Measurements from ENCODE around the gene MYBPC3.

Gene MYBPC3

DNA sequence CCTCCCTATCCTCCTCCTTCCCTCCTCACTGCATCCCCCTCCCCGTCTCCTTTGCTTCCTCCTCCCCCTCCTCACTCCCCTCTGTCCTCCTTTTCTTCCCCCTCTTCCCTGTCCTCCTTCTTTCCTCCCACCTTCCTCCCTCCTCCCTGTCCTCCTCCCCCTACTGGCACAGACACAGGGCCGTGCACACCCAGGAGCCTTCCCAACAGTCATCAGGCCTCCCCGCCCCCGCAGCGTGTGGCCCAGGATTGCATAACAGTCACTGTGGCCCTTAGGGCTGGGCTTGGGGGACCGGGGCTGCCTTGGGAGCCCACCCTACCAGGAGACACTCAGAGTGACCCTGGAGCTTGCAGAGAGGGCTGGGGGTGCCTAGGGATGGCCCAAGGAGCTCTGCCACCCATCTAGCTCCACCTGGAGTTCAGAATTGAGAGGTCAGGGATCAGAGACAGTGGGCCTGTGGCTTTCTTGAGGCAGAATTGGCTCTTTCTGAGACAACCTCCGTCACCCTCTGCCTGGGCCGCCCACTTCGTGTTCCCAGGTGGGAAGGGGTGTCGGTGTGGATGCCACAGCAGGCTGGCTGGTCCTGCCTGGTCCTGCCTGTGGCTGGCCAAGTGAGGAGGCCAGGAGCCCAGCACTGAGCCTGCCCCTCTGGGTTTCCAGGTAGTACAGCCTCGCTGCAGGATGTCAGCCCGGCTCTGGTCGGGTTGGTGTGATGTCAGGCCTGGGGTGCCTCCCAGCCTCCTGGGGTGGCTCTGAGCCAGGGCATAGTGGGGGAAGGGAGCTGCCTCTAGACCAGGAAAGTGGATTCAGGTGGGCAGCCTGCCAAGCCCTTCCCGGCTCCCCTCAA is 24.2 kb upstream of the MYBPC3 start:
- TF ChIP-seq CEBPB (IDR thresholded peaks at IDR 0.05), result peak; percentile 71
- no peak for TF ChIP-seq RAD21 (IDR thresholded peaks at IDR 0.05; ENCODE audit: low read depth)
- TF ChIP-seq EGR1 (IDR thresholded peaks at IDR 0.05), result peak; percentile 26; the same call in 1 of the 2 replicates
- no peak for TF ChIP-seq ZBTB7A (IDR thresholded peaks at IDR 0.05; ENCODE audit: low read depth)
- no peak for TF ChIP-seq YY1 (IDR thresholded peaks at IDR 0.05; ENCODE audit: low read depth)

DNA sequence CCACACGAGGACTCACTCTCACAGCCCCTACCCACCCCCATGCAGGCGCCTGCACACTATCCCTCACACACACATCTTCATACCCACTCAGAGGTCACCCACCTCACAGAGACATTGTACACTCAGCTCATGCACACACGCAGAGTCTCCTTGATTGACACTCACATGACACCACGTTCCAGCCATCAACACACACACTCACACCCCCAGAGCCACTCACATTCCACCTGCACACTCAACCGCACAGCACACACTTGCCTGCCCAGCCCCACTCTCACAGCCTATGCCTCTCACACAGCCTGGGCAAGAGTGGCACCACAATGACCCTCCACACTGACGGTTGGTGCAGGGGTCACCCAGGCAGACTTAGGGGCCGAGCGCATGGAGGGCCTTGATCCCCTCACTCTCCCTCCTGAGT is 23.6 kb upstream of the MYBPC3 start:
- no peak for TF ChIP-seq YY1 (IDR thresholded peaks at IDR 0.05; ENCODE audit: low read depth)

DNA sequence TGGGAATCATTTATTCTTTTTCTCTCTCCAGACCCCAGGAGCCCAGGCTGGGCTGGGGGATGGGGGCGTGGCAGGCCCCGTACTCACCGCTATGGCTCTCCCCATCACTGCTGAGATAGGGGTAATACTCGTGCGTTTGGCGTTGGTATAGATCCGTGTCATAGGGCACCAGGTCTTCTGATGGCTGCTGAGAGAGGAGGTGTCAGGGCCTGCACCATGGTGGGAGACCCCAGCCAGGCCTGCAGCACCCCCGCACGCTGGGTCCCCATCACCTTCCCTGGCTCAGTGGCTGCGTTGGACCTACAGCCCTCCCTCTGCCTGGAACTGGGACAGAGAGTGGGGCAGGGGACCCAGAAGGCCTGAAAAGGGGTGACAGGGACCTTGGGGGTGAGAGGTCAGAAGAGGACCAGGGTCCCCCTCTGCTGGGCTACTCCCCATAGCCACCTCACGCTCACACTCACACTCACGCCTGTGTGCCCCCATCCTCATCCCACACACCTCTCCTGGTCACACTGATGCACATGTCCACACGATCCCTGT is 23.1 kb upstream of the MYBPC3 start:
- TF ChIP-seq EGR1 (IDR thresholded peaks at IDR 0.05) (no peak), CREB1 (IDR thresholded peaks at IDR 0.05; ENCODE audit: low read depth) (no peak), NFIC (IDR thresholded peaks at IDR 0.05) (no peak), TCF12 (IDR thresholded peaks at IDR 0.05; ENCODE audit: low read depth) (no peak), TEAD4 (IDR thresholded peaks at IDR 0.05) (no peak), YY1 (IDR thresholded peaks at IDR 0.05; ENCODE audit: low read depth) (no peak)
- TF ChIP-seq, protein P1, sequence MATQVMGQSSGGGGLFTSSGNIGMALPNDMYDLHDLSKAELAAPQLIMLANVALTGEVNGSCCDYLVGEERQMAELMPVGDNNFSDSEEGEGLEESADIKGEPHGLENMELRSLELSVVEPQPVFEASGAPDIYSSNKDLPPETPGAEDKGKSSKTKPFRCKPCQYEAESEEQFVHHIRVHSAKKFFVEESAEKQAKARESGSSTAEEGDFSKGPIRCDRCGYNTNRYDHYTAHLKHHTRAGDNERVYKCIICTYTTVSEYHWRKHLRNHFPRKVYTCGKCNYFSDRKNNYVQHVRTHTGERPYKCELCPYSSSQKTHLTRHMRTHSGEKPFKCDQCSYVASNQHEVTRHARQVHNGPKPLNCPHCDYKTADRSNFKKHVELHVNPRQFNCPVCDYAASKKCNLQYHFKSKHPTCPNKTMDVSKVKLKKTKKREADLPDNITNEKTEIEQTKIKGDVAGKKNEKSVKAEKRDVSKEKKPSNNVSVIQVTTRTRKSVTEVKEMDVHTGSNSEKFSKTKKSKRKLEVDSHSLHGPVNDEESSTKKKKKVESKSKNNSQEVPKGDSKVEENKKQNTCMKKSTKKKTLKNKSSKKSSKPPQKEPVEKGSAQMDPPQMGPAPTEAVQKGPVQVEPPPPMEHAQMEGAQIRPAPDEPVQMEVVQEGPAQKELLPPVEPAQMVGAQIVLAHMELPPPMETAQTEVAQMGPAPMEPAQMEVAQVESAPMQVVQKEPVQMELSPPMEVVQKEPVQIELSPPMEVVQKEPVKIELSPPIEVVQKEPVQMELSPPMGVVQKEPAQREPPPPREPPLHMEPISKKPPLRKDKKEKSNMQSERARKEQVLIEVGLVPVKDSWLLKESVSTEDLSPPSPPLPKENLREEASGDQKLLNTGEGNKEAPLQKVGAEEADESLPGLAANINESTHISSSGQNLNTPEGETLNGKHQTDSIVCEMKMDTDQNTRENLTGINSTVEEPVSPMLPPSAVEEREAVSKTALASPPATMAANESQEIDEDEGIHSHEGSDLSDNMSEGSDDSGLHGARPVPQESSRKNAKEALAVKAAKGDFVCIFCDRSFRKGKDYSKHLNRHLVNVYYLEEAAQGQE (IDR thresholded peaks at IDR 0.05; ENCODE audit: low read depth), result no peak

DNA sequence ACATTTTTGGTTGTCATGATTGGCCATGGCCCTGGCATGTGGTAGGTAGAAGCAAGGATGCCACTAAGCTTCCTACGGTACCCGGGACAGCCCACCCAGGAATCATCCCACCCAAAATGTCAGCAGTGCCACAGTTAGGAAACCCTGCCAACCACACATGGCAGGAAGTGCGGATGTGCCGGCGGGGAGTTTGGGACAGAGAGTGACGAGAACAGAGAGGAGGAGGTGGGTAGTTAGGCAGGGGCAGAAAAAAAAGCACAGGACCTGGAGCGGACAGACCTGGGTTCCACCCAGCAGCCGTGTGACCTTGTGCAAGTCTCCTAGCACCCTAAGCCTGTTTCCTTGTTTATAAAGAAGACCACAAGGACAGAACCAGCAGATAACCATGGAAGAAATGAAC is 22.5 kb upstream of the MYBPC3 start:
- TF ChIP-seq TAF1 (IDR thresholded peaks at IDR 0.05; ENCODE audit: low read depth) (no peak), EGR1 (IDR thresholded peaks at IDR 0.05) (no peak), NFIC (IDR thresholded peaks at IDR 0.05) (no peak), TEAD4 (IDR thresholded peaks at IDR 0.05) (no peak), CREB1 (IDR thresholded peaks at IDR 0.05; ENCODE audit: low read depth) (no peak), ZBTB7A (IDR thresholded peaks at IDR 0.05; ENCODE audit: low read depth) (no peak), RAD21 (IDR thresholded peaks at IDR 0.05; ENCODE audit: low read depth) (no peak), CEBPB (IDR thresholded peaks at IDR 0.05) (no peak), TCF12 (IDR thresholded peaks at IDR 0.05; ENCODE audit: low read depth) (no peak), EP300 (IDR thresholded peaks at IDR 0.05; ENCODE audit: borderline replicate concordance) (no peak), YY1 (IDR thresholded peaks at IDR 0.05; ENCODE audit: low read depth) (no peak), FOXM1 (IDR thresholded peaks at IDR 0.05; ENCODE audit: borderline replicate concordance, low read depth) (no peak)
- TF ChIP-seq, protein P2, sequence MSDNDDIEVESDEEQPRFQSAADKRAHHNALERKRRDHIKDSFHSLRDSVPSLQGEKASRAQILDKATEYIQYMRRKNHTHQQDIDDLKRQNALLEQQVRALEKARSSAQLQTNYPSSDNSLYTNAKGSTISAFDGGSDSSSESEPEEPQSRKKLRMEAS (IDR thresholded peaks at IDR 0.05), result no peak
- TF ChIP-seq, protein P3, sequence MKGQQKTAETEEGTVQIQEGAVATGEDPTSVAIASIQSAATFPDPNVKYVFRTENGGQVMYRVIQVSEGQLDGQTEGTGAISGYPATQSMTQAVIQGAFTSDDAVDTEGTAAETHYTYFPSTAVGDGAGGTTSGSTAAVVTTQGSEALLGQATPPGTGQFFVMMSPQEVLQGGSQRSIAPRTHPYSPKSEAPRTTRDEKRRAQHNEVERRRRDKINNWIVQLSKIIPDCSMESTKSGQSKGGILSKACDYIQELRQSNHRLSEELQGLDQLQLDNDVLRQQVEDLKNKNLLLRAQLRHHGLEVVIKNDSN (IDR thresholded peaks at IDR 0.05), result no peak
- TF ChIP-seq, protein P1 (IDR thresholded peaks at IDR 0.05; ENCODE audit: low read depth), result no peak

DNA sequence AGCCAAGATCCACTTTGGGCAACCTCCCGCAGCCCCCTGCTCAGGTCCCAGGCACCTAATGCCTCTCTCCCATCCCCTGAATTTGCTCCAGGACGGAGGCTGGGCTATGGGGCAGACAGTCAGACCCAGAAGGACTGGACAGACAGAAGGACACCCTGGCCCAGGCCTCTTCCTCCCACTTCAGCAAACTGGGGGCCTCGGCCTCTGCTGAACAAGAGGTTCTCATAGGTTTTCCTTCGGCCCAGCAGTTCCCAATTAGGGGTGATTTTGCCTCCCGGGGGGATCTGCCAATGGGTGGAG is 22.2 kb upstream of the MYBPC3 start:
- TF ChIP-seq CREB1 (IDR thresholded peaks at IDR 0.05; ENCODE audit: low read depth) (no peak), NFIC (IDR thresholded peaks at IDR 0.05) (no peak), ZBTB7A (IDR thresholded peaks at IDR 0.05; ENCODE audit: low read depth) (no peak), YY1 (IDR thresholded peaks at IDR 0.05; ENCODE audit: low read depth) (no peak), RAD21 (IDR thresholded peaks at IDR 0.05; ENCODE audit: low read depth) (no peak), TEAD4 (IDR thresholded peaks at IDR 0.05) (no peak), EP300 (IDR thresholded peaks at IDR 0.05; ENCODE audit: borderline replicate concordance) (no peak), TAF1 (IDR thresholded peaks at IDR 0.05; ENCODE audit: low read depth) (no peak), FOXM1 (IDR thresholded peaks at IDR 0.05; ENCODE audit: borderline replicate concordance, low read depth) (no peak)
- TF ChIP-seq, protein P1 (IDR thresholded peaks at IDR 0.05; ENCODE audit: low read depth), result no peak
- TF ChIP-seq, protein P2 (IDR thresholded peaks at IDR 0.05), result no peak
- TF ChIP-seq, protein P3 (IDR thresholded peaks at IDR 0.05), result no peak
